HG03097 (cell line): ENCODE measurements around the gene GABARAPL2.
"Not testable (repeated sequence)": the region's sequence is repeated elsewhere in the genome, so short reads cannot be mapped to it uniquely, and the experiment has no call there.

Source experiments
- ATAC-seq: cut with Tn5 transposase; IDR thresholded peaks from one replicate; pipeline ENCODE4 v1.9.1; 2021; ENCODE audit not compliant: unreplicated experiment, low FRiP score

The GABARAPL2 gene

GRCh38 chr16:75566040-75566757, at the start of gene GABARAPL2:
TSS of gene GABARAPL2 (plus strand) at chr16:75566379. CDS start at chr16:75566487, 108 bp downstream.
- peak; percentile 61 for ATAC-seq

- no peak for ATAC-seq
Observed at GRCh38 chr16:75519175-75519574, 47.0 kb upstream of the GABARAPL2 start.

- ATAC-seq, result no peak
Observed at GRCh38 chr16:75526032-75526790, 40.0 kb upstream of the GABARAPL2 start.

- ATAC-seq, result no peak
Observed at GRCh38 chr16:75527825-75528299, 38.3 kb upstream of the GABARAPL2 start.

GRCh38 chr16:75529056-75529905, 36.9 kb upstream of the GABARAPL2 start:
- no peak for ATAC-seq

- ATAC-seq, result no peak
Observed at GRCh38 chr16:75529959-75530358, 36.2 kb upstream of the GABARAPL2 start.

GRCh38 chr16:75532142-75532765, 33.9 kb upstream of the GABARAPL2 start:
- no peak for ATAC-seq

- ATAC-seq, result no peak
Observed at GRCh38 chr16:75532791-75533190, 33.4 kb upstream of the GABARAPL2 start.

- no peak for ATAC-seq
Observed at GRCh38 chr16:75534560-75535205, 31.5 kb upstream of the GABARAPL2 start.

- no peak for ATAC-seq
Observed at GRCh38 chr16:75535211-75535843, 30.9 kb upstream of the GABARAPL2 start.

GRCh38 chr16:75535901-75536300, 30.3 kb upstream of the GABARAPL2 start, which contains the start of gene CHST5:
TSS of gene CHST5 (minus strand) at chr16:75536108. CDS start at chr16:75530384, 5,724 bp downstream.
- no peak for ATAC-seq

GRCh38 chr16:75537776-75538175, 28.4 kb upstream of the GABARAPL2 start:
- no peak for ATAC-seq

- not testable (repeated sequence) for ATAC-seq
Observed at GRCh38 chr16:75538882-75539565, 27.2 kb upstream of the GABARAPL2 start.

- no peak for ATAC-seq
Observed at GRCh38 chr16:75541236-75541635, 24.9 kb upstream of the GABARAPL2 start.

GRCh38 chr16:75542462-75542861, 23.7 kb upstream of the GABARAPL2 start:
- ATAC-seq, result not testable (repeated sequence)

- not testable (repeated sequence) for ATAC-seq
Observed at GRCh38 chr16:75545879-75546278, 20.3 kb upstream of the GABARAPL2 start.

- ATAC-seq, result no peak
Observed at GRCh38 chr16:75546293-75546692, 19.9 kb upstream of the GABARAPL2 start.

GRCh38 chr16:75548456-75548855, 17.7 kb upstream of the GABARAPL2 start:
- ATAC-seq, result not testable (repeated sequence)

- ATAC-seq, result peak; percentile 77
Observed at GRCh38 chr16:75550211-75550662, 15.9 kb upstream of the GABARAPL2 start.
